Measurements from ENCODE around the gene MS4A6A. TPM values are rescaled to one million over a fixed set of nuclear protein-coding genes. Genes with fewer than 3 reads are reported as not detected.
A peak's percentile ranks its signal among the peaks of the same experiment; 100 is the strongest.

Gene MS4A6A
- total and polyA plus RNA-seq, 4 donors: 22.5 to 214 (median 103) TPM

- Histone ChIP-seq H3K36me3 (ENCODE audit: control insufficient read depth in 1 of 2, insufficient read depth in 2 of 2, low read length in 1 of 2) (no peaks in the 10 kb centered on the region), H3K9me3 (ENCODE audit: control insufficient read depth, low read length) (no peaks in the 10 kb centered on the region), H3K27ac (ENCODE audit: low read depth in 1 of 2, low read length in 2 of 2) (no peak overlapping the region), H3K4me3 (ENCODE audit: low read length in 2 of 2) (no peak overlapping the region), H3K4me1 (ENCODE audit: control insufficient read depth in 1 of 2, insufficient read depth in 2 of 2, low read length in 2 of 2) (no peaks in the 10 kb centered on the region), H3K27me3 (ENCODE audit: control insufficient read depth in 1 of 2, insufficient read depth in 2 of 2, low read length in 1 of 2) (no peaks in the 10 kb centered on the region)
- DNase-seq (no peak), ATAC-seq (ENCODE audit: low FRiP score) (no peak)
- intact Hi-C loops (cut with DNase I): no loop called here
Measured at GRCh38 chr11:60172011-60172410, 10.9 kb downstream of the MS4A6A start.

GRCh38 chr11:60170566-60170965, 12.3 kb downstream of the MS4A6A start:
- no peak for DNase-seq
- ATAC-seq (ENCODE audit: low FRiP score): no peak
- intact Hi-C loops (cut with DNase I): no loop called here
- no peaks in the 10 kb centered on the region for H3K4me1 ChIP-seq (ENCODE audit: control insufficient read depth in 1 of 2, insufficient read depth in 2 of 2, low read length in 2 of 2)
- H3K27ac ChIP-seq (ENCODE audit: low read depth in 1 of 2, low read length in 2 of 2): no peak overlapping the region
- H3K9me3 ChIP-seq (ENCODE audit: control insufficient read depth, low read length): no peaks in the 10 kb centered on the region
- H3K27me3 ChIP-seq (ENCODE audit: control insufficient read depth in 1 of 2, insufficient read depth in 2 of 2, low read length in 1 of 2): no peaks in the 10 kb centered on the region
- H3K4me3 ChIP-seq (ENCODE audit: low read length in 2 of 2): no peak overlapping the region
- H3K36me3 ChIP-seq (ENCODE audit: control insufficient read depth in 1 of 2, insufficient read depth in 2 of 2, low read length in 1 of 2): no peaks in the 10 kb centered on the region
- WGBS, 2 donors: 87 to 100% methylated on average over 1 of the region's 1 CpG

GRCh38 chr11:60169264-60169915, 13.5 kb downstream of the MS4A6A start:
- H3K27ac ChIP-seq (ENCODE audit: low read depth in 1 of 2, low read length in 2 of 2): no peak overlapping the region
- H3K9me3 ChIP-seq (ENCODE audit: control insufficient read depth, low read length): no peaks in the 10 kb centered on the region
- H3K4me1 ChIP-seq (ENCODE audit: control insufficient read depth in 1 of 2, insufficient read depth in 2 of 2, low read length in 2 of 2): no peaks in the 10 kb centered on the region
- ATAC-seq (ENCODE audit: low FRiP score) (peak; percentile 42), DNase-seq (no peak)
- no peak overlapping the region for H3K4me3 ChIP-seq (ENCODE audit: low read length in 2 of 2)
- no peaks in the 10 kb centered on the region for H3K27me3 ChIP-seq (ENCODE audit: control insufficient read depth in 1 of 2, insufficient read depth in 2 of 2, low read length in 1 of 2)
- intact Hi-C loops (cut with DNase I): no loop called here
- H3K36me3 ChIP-seq (ENCODE audit: control insufficient read depth in 1 of 2, insufficient read depth in 2 of 2, low read length in 1 of 2): no peaks in the 10 kb centered on the region
- WGBS, 2 donors: 17 to 34% methylated on average over 6 of the region's 6 CpGs

GRCh38 chr11:60168306-60168705, 14.6 kb downstream of the MS4A6A start:
- no peaks in the 10 kb centered on the region for H3K9me3 ChIP-seq (ENCODE audit: control insufficient read depth, low read length)
- H3K27me3 ChIP-seq (ENCODE audit: control insufficient read depth in 1 of 2, insufficient read depth in 2 of 2, low read length in 1 of 2): no peaks in the 10 kb centered on the region
- H3K4me3 ChIP-seq (ENCODE audit: low read length in 2 of 2): no peak overlapping the region
- no peaks in the 10 kb centered on the region for H3K4me1 ChIP-seq (ENCODE audit: control insufficient read depth in 1 of 2, insufficient read depth in 2 of 2, low read length in 2 of 2)
- no peak overlapping the region for H3K27ac ChIP-seq (ENCODE audit: low read depth in 1 of 2, low read length in 2 of 2)
- DNase-seq: no peak
- 92 to 93% methylated on average over 6 of the region's 6 CpGs for WGBS, 2 donors
- no peaks in the 10 kb centered on the region for H3K36me3 ChIP-seq (ENCODE audit: control insufficient read depth in 1 of 2, insufficient read depth in 2 of 2, low read length in 1 of 2)
- intact Hi-C loops (cut with DNase I): no loop called here
- no peak for ATAC-seq (ENCODE audit: low FRiP score)

- Histone ChIP-seq H3K4me3 (ENCODE audit: low read length in 2 of 2) (no peak overlapping the region), H3K36me3 (ENCODE audit: control insufficient read depth in 1 of 2, insufficient read depth in 2 of 2, low read length in 1 of 2) (no peaks in the 10 kb centered on the region), H3K27ac (ENCODE audit: low read depth in 1 of 2, low read length in 2 of 2) (no peak overlapping the region), H3K9me3 (ENCODE audit: control insufficient read depth, low read length) (no peaks in the 10 kb centered on the region), H3K4me1 (ENCODE audit: control insufficient read depth in 1 of 2, insufficient read depth in 2 of 2, low read length in 2 of 2) (no peaks in the 10 kb centered on the region), H3K27me3 (ENCODE audit: control insufficient read depth in 1 of 2, insufficient read depth in 2 of 2, low read length in 1 of 2) (peaks cover 0 to 2% of the 10 kb centered on the region in 2 donors)
- ATAC-seq (ENCODE audit: low FRiP score) (no peak), DNase-seq (no peak)
- intact Hi-C loops (cut with DNase I): no loop called here
Measured at GRCh38 chr11:60165951-60166350, 16.9 kb downstream of the MS4A6A start.

- H3K36me3 ChIP-seq (ENCODE audit: control insufficient read depth in 1 of 2, insufficient read depth in 2 of 2, low read length in 1 of 2): no peaks in the 10 kb centered on the region
- peaks cover 0 to 2% of the 10 kb centered on the region in 2 donors for H3K27me3 ChIP-seq (ENCODE audit: control insufficient read depth in 1 of 2, insufficient read depth in 2 of 2, low read length in 1 of 2)
- WGBS, 2 donors: 6 to 8% methylated on average over 2 of the region's 2 CpGs
- DNase-seq: no peak
- no peaks in the 10 kb centered on the region for H3K9me3 ChIP-seq (ENCODE audit: control insufficient read depth, low read length)
- intact Hi-C loops (cut with DNase I): no loop called here
- H3K4me3 ChIP-seq (ENCODE audit: low read length in 2 of 2): no peak overlapping the region
- H3K27ac ChIP-seq (ENCODE audit: low read depth in 1 of 2, low read length in 2 of 2): no peak overlapping the region
- no peak for ATAC-seq (ENCODE audit: low FRiP score)
- no peaks in the 10 kb centered on the region for H3K4me1 ChIP-seq (ENCODE audit: control insufficient read depth in 1 of 2, insufficient read depth in 2 of 2, low read length in 2 of 2)
Measured at GRCh38 chr11:60165538-60165937, 17.3 kb downstream of the MS4A6A start.

- DNase-seq (no peak), ATAC-seq (ENCODE audit: low FRiP score) (no peak)
- Histone ChIP-seq H3K27me3 (ENCODE audit: control insufficient read depth in 1 of 2, insufficient read depth in 2 of 2, low read length in 1 of 2) (peaks cover 0 to 2% of the 10 kb centered on the region in 2 donors), H3K9me3 (ENCODE audit: control insufficient read depth, low read length) (no peaks in the 10 kb centered on the region), H3K27ac (ENCODE audit: low read depth in 1 of 2, low read length in 2 of 2) (no peak overlapping the region), H3K4me3 (ENCODE audit: low read length in 2 of 2) (no peak overlapping the region), H3K36me3 (ENCODE audit: control insufficient read depth in 1 of 2, insufficient read depth in 2 of 2, low read length in 1 of 2) (no peaks in the 10 kb centered on the region), H3K4me1 (ENCODE audit: control insufficient read depth in 1 of 2, insufficient read depth in 2 of 2, low read length in 2 of 2) (no peaks in the 10 kb centered on the region)
- intact Hi-C loops (cut with DNase I): no loop called here
- 93 to 95% methylated on average over 1 of the region's 1 CpG for WGBS, 2 donors
Measured at GRCh38 chr11:60164550-60165075, 18.3 kb downstream of the MS4A6A start.

- H3K27ac ChIP-seq (ENCODE audit: low read depth in 1 of 2, low read length in 2 of 2): no peak overlapping the region
- DNase-seq (no peak), ATAC-seq (ENCODE audit: low FRiP score) (no peak)
- H3K9me3 ChIP-seq (ENCODE audit: control insufficient read depth, low read length): no peaks in the 10 kb centered on the region
- intact Hi-C loops (cut with DNase I): no loop called here
- H3K4me1 ChIP-seq (ENCODE audit: control insufficient read depth in 1 of 2, insufficient read depth in 2 of 2, low read length in 2 of 2): no peaks in the 10 kb centered on the region
- H3K4me3 ChIP-seq (ENCODE audit: low read length in 2 of 2): no peak overlapping the region
- 76 to 79% methylated on average over 4 of the region's 4 CpGs for WGBS, 2 donors
- no peaks in the 10 kb centered on the region for H3K36me3 ChIP-seq (ENCODE audit: control insufficient read depth in 1 of 2, insufficient read depth in 2 of 2, low read length in 1 of 2)
- peaks cover 0 to 2% of the 10 kb centered on the region in 2 donors for H3K27me3 ChIP-seq (ENCODE audit: control insufficient read depth in 1 of 2, insufficient read depth in 2 of 2, low read length in 1 of 2)
Measured at GRCh38 chr11:60161766-60162165, 21.1 kb downstream of the MS4A6A start.

- H3K4me3 ChIP-seq (ENCODE audit: low read length in 2 of 2): no peak overlapping the region
- peaks cover 0 to 2% of the 10 kb centered on the region in 2 donors for H3K27me3 ChIP-seq (ENCODE audit: control insufficient read depth in 1 of 2, insufficient read depth in 2 of 2, low read length in 1 of 2)
- intact Hi-C loops (cut with DNase I): no loop called here
- H3K36me3 ChIP-seq (ENCODE audit: control insufficient read depth in 1 of 2, insufficient read depth in 2 of 2, low read length in 1 of 2): no peaks in the 10 kb centered on the region
- H3K9me3 ChIP-seq (ENCODE audit: control insufficient read depth, low read length): peaks cover 1% of the 10 kb centered on the region
- DNase-seq (no peak), ATAC-seq (ENCODE audit: low FRiP score) (no peak)
- WGBS, 2 donors: 63 to 76% methylated on average over 2 of the region's 2 CpGs
- no peaks in the 10 kb centered on the region for H3K4me1 ChIP-seq (ENCODE audit: control insufficient read depth in 1 of 2, insufficient read depth in 2 of 2, low read length in 2 of 2)
- no peak overlapping the region for H3K27ac ChIP-seq (ENCODE audit: low read depth in 1 of 2, low read length in 2 of 2)
Measured at GRCh38 chr11:60161107-60161506, 21.8 kb downstream of the MS4A6A start.

Measured in aorta (tissue), 5 donors.